Colon (tissue), 2 donors: ENCODE results near the gene KLHL3.

Experiments used
- FAIRE-seq: peaks from 2 replicates; lab custom pipeline; 2012; peaks lifted over from hg19 to GRCh38; lab: Jason Lieb, UNC
- donor health status: control.
- donor health status: control.

Gene KLHL3

DNA sequence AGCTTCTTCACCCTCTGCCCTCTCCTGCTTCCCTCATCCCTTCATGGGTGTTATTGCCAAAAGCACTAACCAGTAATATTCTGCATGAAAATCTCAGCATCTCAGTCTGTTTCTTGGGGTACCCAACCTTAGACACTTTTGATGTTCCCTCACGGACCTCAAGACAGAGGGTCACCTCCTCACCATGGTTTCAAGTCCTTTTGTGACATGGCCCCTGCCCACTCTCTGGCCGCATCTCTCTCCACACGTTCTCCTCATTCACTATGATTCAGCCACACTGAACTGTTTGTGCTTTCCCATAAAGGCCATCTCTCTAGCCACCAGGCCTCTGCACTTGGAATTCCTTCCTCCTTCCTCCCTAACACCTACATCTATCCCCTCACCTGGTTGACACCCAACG, 125.3 kb downstream of the KLHL3 start:
- FAIRE-seq: no peak

DNA sequence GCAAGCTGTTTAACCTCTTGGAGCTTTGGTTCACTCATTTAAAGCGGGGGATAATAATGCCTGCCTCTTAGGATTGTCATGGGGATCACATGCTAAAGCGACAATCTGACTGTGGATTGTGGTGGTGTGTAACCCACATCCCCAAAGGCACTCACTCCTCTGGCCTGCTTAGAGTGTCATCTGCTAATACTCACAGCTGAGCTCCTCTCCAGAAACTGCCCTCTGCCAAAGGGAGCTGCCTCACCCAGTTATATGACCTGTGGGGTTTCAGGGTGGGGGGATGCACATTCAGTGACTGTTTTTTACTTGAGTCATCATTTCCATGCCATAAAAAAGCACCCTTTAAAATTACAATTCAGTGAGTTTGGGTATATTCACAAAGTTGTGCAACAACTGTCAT, 126.8 kb downstream of the KLHL3 start:
- no peak for FAIRE-seq

DNA sequence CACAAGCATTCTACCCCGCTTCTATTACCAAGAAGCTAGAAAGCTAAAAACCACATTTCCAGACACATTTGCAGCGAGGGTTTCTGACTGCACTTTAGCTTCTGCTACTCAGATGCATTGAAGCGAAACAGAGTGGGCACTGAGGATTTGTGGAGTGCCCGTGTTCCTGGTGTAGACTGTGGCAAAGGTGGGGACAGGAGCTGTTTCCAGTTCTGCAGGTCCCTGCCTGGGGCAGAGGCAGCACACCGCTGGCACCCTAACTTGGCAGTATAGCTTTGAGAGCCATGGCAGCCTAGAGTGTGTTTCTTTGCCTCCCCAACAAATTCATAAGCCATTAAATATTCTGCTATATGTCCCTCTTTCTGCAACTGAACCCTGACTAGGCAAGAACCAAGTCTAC, 128.1 kb downstream of the KLHL3 start:
- no peak for FAIRE-seq

- no peak for FAIRE-seq
These were observed 129.5 kb downstream of the KLHL3 start for GRCh38 chr5:137606401-137606800.

DNA sequence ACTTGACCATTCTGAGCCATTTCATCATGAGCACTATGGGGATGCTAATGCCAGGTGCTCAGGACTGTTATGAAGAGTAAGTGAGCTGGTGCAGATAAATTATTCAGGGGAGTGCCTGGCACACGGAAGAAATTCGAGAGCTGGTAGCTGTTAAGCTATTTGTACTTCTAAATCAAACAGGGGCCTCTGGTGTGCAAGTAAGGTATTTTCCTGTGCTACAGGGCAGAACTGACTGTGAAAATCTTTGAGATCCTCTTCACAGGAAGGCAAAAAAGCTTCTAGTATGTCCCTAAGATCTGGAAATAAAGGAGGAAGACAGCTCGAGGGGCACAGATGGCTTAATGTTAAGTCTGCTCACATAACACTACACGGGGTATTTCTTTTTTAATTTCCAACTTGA, 130.5 kb downstream of the KLHL3 start:
- FAIRE-seq: no peak

DNA sequence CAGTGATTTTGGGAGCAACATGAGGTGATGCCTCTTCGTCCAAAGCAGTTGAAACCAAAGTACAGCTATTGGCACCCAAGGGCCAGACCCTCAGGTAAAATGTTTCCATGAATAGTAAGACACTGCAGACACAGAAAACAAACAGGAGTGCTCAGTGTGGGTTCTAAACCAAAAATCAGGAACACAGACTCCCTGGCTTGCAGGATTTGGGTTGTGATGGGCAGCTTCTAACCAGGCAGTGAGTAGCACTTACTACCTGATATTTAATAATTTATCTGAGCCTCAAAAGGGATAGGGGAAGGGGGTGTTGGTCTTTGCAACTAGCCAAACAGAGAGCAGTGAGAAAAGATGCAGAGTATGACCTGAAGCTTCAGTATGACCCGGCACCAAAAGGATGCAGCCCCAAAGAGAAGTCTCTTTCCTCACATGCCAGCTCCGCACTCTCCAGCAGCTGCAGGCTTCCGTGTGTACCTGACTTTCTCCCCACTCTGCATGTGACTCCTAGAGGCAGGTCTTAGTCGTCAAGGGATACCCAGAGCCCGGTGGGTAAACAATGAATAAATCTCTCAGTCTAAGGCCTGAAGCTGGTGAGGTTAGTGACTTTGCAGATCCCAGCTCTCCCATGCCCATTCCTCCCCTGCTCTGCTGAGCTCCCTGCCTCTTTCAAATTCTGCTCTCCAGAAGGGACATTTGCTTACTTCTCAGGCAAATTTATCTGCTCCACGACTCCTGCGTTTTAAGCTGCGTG, 131.4 kb downstream of the KLHL3 start:
- no peak for FAIRE-seq

DNA sequence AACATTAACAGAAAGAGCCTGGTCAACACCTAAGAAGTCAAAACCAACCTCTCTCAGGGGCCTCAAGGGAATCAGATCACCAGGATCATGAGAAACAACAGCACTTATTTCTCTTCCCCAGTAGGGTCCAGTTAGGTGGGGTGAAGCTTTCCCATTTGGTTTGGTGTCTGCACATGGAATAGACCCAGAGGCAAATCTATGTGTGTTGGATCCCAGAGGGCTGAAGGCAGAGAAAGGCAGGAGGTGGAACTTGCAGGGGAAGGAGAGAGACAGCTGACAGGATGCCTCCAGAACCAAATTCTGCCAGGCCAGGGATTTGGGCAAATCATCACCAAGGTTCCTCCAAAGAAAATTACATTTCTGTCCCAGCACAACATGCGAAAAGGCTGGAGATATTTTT, 132.0 kb downstream of the KLHL3 start:
- FAIRE-seq: no peak

DNA sequence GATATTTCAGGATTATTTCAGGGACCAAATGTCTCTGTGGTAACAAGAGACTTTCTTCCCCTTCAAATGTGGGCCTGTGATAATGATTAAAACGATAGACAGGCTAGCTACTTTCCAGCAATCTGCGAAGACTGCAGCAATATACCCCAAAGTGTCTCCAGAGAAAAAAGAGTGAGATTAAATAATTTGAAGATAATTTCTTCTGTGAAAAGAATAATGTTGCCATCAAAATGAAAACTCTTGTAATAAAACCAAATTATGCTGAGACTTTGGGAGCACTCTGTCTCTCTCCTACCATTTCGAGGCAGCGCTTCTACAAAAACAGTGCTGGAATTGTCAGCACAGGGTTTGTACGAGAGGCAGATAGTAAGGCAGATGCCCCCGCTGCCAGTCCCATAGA, 132.5 kb downstream of the KLHL3 start:
- no peak for FAIRE-seq

DNA sequence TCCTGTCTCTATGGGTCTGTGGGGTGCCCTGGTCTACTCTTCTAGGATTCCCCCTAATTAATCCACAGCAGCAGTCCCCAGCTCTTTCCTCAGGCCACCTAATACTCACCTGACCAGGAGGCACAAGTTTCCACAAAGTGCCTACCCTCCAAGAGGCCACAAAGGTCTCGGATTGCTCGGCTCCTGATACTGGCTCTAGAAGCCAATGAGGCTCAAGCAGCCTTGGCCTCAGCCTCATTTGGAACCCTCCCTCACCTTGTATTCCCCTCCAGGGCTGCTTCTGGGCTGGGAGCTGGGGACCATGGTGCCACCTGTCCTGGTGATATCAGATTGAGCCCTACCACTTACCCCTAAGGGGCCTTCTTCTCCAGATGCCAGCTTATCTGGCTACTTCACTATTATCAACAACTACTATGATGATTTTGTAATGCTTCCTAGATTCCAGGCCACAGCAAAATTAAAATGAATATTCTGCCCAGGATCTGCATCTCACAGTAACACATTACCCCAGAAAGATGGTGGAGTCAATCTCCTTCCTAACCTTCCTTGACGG, 133.1 kb downstream of the KLHL3 start:
- FAIRE-seq: no peak

DNA sequence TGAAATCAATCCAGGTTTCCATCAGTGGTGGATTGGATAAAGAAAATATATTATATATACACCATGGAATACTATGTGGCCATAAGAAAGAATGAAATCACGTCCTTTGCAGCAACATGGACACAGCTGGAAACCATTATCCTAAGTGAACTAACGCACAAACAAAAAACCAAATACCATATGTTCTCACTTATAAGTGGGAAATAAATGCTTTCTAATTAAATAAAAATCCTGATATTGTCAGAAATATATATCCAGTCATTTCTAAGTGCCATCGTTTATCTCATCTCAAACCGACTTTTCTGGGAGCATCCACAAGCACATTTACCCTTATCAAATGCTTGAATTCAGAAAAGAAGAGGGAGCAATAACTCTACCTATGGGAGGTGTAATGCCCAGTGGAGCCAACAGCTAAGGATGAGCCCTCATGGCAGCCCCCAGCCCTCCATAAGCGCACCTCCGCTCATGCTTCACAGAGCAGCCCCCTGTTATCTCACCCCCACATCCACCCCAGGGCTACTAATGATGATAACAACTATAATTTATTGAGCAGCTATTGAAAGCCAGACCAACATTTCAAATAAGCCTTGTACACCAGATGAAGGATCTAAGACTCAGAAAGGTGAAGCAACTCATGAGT, 135.0 kb downstream of the KLHL3 start:
- no peak for FAIRE-seq

DNA sequence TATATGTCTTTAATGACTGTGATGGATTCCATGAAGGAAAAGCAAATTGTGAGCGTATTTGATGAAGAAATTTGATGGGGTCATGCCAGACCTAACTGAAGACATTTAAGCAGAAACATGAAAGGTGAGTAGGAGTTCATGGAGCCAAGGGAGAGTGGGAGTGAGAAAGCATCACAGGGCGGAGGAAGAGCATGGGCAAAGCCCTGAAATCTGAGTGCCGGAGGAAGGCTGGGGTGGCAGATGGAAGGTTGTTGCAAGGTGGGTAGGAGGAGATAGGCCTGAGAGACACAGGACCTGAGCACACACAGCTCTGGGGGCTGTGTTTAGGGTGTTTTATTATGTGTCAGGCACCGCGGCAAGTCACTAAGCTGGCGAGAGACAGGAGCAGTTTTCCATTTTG, 136.4 kb downstream of the KLHL3 start:
- no peak for FAIRE-seq

GRCh38 chr5:137598399-137598798, 137.5 kb downstream of the KLHL3 start:
- FAIRE-seq: no peak

GRCh38 chr5:137596941-137597340, 138.9 kb downstream of the KLHL3 start:
- FAIRE-seq: no peak

- FAIRE-seq: no peak
These were observed 140.4 kb downstream of the KLHL3 start for GRCh38 chr5:137595396-137596079.

DNA sequence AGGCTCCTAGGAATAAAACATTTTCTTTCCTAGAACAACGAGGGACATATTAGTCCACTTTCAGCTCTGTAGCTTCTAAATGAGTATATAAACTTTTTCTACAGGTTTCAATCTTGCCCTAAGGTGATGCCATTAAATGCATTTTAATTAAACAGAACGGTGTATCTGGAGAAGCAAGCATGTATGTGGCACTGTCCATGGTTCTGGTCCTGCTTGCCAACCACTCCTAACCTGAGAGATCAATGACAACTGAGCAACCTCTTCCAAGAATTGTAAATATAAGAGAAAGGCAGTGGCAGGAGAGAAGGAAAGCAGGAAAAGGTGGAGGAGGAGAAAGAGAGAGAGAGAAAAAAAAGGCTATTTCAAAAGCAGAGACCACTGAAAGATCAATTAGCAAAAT, 141.2 kb downstream of the KLHL3 start:
- FAIRE-seq: no peak

- no peak for FAIRE-seq
These were observed 143.6 kb downstream of the KLHL3 start for GRCh38 chr5:137592317-137592716.

DNA sequence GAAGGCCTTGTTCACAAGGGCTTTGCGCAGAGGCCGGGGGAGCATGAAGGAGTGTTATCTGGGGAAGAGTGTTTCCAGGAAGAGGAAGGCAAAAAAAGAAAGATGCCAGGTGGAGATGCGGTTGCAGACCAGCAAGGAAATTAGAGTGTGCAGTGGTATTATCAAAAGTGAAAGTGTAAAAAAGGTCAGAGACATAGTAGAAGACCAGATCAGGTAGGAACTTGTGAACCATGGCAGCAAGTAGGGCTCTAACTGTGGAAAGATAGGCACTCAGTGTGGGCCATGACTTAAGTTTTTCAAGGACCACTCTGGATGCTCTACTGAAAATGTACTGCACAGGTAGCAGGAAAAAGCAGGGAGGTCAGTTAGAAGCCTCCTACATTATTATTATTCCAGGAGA, 146.7 kb downstream of the KLHL3 start:
- no peak for FAIRE-seq

DNA sequence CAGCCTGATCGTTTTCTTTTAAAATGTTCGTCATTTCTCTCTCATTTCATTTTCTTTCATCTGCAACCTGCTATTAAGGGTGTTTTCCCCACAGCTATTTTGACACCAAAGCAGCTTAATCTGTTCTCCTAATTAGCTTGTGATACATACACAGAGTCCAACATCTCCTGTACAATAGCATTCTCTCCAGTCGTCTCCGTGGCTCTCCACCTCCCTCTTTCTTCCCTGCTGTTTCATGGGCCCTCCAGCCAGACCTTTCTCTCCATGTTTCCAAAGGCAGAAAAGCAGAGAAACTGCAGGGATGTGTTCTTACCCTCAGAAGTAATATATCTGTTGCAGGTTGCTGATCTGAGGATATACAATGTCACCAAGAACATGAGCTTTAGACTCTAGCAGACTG, 148.0 kb downstream of the KLHL3 start:
- no peak for FAIRE-seq

GRCh38 chr5:137584262-137584661, 151.6 kb downstream of the KLHL3 start:
- FAIRE-seq: no peak

DNA sequence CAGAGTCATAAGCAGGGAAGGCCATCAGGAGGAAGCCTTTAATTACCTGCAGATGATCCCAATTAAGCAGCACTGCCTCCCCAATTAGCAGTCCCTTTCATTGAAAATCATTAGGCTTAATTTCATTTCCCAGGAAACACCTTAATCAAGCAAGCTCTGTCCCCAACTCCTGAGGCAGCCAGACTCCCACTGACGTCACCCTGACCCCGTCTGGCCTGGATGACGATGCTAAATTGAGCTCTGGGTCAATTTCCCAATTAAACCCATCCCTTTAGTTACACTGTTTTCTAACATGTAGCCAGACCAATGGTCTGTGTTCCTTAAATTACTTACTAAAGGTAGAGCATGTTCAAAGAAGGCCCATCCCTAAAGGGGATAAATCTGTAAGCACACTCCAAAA, 152.8 kb downstream of the KLHL3 start:
- no peak for FAIRE-seq

- FAIRE-seq: no peak
These were observed 153.7 kb downstream of the KLHL3 start for GRCh38 chr5:137582218-137582617.

GRCh38 chr5:137581776-137582175, 154.1 kb downstream of the KLHL3 start:
- FAIRE-seq: no peak

GRCh38 chr5:137580030-137580429, 155.9 kb downstream of the KLHL3 start:
- no peak for FAIRE-seq
